LNCaP clone FGC (cell line): ENCODE measurements around the gene ADIRF.
"Not testable (repeated sequence)": the region's sequence is repeated elsewhere in the genome, so short reads cannot be mapped to it uniquely, and the experiment has no call there.

Experiments used
- DNase-seq: peaks from one replicate; pipeline ENCODE4 v3.0.0-alpha.2; 2011; ENCODE audit warnings: low read depth
- H3K4me3 ChIP-seq: 2 replicates; pipeline ENCODE4 v1.5.1; 2011; ENCODE audit warnings: mild to moderate bottlenecking, low read depth, low read length, control low read depth

The ADIRF gene

DNA sequence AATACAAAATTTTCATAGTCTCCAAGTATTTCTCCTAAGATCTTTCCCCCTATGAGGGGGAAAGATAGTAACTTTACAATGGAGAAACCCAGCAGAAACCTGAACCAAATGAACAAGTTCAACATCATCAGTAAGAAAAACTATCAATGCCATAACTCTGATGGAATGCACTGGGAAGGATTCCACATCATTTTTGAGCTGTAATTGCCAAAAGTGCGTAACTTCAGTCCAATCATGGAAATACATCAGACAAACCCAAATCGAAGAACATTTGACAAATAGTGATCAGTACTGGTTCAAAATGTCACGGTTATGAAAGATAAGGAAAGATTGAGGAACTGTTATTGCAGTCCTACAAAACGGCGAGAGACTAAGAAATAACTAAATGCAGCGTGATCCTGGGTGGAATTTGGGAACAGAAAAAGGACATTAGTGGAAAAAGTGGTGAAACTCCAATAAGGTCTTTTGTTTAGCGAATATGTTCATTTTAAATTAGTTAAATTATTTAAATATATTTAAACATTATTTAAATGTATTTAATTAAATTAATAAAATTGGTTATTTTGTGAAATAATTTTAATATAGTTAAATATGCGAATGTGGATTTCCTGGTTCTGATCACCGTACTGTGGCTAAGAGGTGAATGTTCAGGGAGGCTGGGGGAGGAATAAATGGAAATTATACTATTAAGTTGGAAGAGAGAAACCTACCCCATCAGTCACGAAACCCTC, 46.9 kb downstream of the ADIRF start:
- not testable (repeated sequence) for DNase-seq, H3K4me3 ChIP-seq

GRCh38 chr10:87018127-87018526, 49.8 kb downstream of the ADIRF start:
- not testable (repeated sequence) for H3K4me3 ChIP-seq, DNase-seq

DNA sequence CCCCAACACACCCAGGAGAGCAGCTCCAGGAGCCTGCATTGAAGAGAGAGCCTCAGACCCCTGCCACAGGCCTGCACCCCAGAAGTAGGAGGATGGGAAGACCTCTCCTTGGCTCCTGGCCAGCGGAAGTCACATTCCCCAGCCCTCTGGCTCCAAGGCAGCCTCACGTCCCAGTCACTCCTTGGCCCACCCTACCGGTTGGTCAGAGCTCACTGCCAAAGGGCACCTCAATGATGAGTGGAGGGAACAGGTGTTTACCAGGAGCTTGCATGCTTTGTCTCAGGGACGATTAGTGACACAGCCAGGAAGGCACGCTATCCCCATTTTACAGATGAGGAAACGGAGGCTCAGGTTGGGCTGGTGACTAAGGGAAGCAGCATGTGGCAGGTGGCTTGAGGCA, 50.8 kb downstream of the ADIRF start:
- not testable (repeated sequence) for H3K4me3 ChIP-seq, DNase-seq

DNA sequence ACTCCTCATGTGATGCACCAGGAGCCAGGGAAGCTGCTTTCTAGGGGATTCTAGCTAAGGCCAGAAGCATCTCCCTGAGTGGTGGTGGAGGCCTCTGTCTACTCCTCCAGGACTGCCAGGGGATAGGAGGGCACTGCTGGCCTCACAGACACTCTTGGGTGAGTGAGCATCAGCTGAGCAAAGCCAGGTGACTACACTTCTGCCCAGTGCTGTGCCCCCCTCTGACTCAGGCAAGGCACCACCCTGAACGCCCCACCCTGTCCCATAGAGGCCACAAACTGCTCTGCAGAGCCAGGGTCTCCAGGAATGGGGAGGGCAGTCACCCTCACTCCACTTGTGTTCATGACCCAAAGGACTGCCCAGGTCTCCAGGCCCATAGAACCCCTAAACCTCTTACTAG, 51.2 kb downstream of the ADIRF start:
- H3K4me3 ChIP-seq, DNase-seq: not testable (repeated sequence)

GRCh38 chr10:87020056-87020455, 51.8 kb downstream of the ADIRF start, which contains the start of gene FAM25A:
TSS of gene FAM25A (plus strand) at chr10:87020294. CDS start at chr10:87020325, 31 bp downstream.
- DNase-seq, H3K4me3 ChIP-seq: not testable (repeated sequence)
